HG03108 (cell line): ENCODE data around the gene NCMAP.
A peak's percentile ranks its signal among the peaks of the same experiment; 100 is the strongest.

ENCODE experiments used
- ATAC-seq: cut with Tn5 transposase; IDR thresholded peaks from one replicate; pipeline ENCODE4 v1.9.1; 2021; ENCODE audit warnings: moderate library complexity; ENCODE audit not compliant: unreplicated experiment

Gene NCMAP

DNA sequence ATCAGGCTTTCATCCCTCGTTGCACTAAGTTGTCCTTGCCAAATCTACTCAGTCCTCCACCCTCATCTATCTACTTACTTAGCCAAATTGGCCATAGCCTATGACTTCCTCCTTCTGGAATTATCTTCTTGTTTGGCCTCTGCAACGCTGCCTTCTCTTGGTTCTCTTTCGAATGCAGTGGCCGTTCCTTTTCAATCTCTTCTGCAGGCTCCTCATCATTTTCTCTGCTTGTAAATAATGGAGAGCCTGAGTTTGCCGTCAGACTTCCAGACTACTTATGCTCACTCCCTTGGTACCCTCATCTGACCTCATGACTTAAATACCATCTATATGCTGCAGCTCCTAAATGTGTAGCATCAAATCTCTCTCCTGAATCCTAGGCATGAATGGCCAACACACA, 64.8 kb downstream of the NCMAP start:
- ATAC-seq, result no peak

DNA sequence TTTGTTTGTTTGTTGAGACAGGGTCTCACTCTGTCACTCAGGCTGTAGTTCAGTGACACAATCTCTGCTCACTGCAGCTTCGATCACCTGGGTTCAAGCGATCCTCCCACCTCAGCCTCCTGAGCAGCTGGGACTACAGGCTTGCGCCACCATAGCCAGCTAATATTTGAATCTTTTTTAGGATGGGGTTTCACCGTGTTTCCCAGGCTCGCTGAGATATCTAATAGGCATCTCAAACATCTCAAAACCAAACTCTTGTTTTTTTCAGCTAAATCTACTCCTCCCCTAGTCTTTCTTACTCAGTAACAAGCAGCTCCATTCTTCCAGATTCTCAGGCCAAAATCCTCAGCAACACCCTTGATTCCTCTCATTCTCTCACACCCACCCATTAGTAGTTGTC, 65.2 kb downstream of the NCMAP start:
- no peak for ATAC-seq

DNA sequence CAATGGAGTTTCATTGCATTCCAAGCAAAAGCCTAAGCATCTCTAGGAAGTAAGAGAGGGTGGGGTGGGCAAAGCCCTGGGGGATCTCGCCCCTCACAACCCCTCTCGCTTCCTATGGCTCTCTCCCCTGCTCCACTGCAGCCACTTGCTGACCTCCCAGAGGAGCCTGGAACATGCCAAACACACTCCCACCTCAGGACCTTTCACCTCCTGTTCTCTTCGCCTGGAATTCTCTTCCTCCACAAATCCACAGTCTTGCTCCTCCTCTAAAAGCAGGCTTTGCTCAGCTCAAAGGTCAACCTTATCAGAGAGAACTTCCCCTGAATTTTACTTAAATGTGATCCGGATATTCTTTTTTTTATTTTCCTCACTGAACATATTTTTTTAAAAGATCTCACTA, 66.3 kb downstream of the NCMAP start:
- ATAC-seq, result no peak

DNA sequence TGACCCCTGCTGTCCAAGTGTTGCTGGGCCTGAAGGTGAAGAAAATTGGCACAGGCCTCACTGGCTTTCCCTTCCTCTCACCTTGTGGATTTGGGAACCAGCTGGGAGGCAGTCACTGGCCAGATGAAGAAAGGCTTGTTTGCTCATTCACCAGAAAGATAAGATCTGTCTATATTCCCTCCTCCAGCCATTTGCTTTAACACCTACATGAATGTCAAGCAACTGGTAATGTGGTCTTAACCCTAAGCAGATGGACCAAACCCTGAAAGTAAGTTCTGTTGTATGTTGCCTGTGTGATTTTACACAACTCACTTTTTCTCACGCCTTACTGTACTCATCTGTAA, 76.9 kb downstream of the NCMAP start:
- no peak for ATAC-seq

DNA sequence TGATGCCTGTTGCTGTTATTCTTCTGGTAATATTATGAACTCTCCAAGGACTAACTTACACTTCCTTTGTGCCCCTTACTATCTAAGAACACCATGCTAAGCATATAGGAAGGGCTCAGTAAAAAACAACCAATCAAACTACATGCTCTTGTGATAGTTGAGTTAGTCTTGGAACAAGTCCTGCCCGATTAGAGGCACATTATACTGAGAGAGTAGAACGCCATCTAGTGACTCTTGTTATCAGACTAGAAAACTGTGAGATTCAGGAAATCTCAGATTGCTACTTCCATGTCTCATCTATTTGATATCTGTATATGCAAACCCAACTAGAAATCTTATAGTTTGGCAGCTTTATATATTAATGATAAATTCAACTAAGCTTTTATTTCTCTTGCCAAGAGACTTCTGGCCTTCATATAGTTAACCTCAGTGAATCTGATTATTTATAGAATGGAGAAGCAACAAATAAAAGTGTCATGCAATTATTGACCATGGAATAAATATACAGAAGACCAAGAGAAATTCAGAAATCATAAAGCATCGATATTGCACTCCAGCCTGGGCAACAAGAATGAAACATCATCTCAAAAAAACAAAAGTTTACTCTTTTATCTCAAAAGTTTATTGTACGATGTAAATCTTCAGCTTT, 79.4 kb downstream of the NCMAP start:
- no peak for ATAC-seq

DNA sequence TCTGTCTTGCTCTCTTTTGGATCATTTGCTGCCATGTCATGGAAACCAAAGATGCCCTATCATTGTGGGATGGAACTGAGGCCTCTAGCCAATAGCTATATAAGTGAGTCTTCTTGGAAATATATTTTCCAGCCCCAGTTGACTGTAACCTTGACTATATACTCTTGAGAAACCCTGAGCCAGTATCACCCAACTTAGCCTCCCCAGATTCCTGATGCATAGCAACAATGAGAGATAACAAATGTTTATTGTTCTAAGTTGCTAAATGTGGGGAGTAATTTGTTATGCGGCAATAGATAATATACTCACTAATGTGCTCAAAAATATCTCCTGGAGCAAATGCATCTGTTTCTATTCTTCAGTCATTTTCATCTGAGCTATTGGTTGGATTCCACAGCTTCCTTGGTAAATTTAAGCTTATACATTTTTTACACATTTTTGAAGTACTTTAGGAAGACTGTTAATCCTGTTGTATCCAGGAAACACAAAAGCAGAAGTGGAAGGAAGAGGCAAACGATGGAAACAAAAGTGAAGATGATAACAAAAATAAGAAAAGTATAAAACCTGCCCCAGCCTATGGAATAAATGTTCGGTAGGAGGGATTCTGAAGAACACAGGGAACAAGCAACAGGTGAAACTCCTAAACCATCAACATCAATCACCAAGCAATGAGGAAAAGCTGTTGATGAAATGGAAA, 80.9 kb downstream of the NCMAP start:
- ATAC-seq, result no peak

DNA sequence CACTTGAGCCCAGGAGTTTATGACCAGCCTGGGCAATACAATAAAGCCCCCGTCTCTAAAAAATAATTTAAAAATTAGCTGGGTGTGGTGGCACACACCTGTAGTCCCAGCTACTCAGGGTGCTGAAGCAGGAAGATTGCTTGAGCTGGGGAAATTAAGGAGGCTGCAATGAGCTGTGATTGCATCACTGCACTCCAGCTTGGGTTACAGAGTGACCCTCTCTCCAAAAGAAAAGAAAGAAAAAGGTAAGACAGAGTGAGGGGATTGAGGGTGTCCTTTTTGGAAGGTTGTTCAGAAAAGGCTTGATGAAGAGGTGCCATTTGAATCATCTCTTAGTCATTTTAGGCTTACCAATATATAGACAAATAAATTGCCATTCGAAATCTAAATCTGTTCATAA, 83.2 kb downstream of the NCMAP start:
- ATAC-seq, result no peak

DNA sequence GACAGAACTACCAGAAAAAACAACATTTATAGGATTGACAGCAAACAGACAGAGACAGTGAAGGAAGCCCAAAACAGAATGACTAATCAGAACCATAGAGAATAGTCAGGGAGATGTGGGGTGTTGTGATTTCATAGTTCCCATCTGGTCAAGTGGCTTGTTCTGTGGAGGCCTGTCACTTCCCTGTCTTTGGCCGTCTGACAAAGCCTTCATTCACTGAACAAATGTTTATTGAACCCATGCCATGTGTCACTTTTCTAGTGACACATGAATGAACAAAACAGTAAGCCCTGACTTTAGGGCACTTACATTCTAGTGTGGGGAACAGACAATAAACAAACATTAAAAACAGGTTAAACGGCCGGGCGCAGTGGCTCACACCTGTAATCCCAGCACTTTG, 84.0 kb downstream of the NCMAP start:
- ATAC-seq, result no peak

DNA sequence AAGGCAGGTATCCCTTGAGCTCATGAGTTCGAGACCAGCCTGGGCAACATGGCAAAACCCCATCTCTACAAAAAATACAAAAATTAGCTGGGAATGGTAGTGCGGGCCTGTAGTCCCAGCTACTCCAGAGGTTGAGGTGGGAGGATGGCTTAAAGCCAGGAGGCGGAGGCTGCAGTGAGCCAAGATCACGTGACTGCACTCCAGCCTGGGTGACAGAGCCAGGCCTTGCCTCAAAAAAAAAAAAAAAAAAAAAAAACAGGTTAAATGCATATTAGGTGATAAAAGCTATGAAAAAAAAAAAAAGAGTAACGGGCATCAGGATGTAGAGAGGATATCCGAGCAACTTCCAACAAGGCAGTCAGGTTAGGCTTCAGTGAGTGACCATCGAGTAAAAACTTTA, 84.4 kb downstream of the NCMAP start:
- ATAC-seq, result no peak

DNA sequence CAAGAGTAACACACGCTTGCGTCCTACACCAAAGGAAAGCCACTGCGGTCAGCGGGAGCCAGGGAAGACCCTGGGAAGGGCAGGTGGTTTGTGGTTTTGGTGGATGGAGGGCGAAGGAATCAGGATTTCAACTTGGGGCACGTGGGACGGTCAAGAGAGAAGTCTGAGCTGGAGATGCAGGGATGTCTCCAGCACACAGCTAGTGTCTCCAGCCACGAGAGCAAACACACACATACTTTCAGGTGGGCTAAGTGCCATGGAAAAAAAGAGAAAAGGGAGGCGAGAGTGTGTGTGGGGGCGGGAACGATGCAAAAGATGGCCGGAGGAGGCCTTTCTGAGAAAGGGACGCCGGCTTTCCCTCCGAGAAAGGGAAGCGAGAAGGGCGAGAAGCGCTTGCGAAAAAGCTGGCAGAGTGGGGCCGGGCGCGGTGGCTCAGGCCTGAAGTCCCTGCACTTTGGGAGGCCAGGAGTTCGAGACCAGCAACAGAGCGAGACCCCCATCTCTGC, 85.8 kb downstream of the NCMAP start:
- no peak for ATAC-seq

DNA sequence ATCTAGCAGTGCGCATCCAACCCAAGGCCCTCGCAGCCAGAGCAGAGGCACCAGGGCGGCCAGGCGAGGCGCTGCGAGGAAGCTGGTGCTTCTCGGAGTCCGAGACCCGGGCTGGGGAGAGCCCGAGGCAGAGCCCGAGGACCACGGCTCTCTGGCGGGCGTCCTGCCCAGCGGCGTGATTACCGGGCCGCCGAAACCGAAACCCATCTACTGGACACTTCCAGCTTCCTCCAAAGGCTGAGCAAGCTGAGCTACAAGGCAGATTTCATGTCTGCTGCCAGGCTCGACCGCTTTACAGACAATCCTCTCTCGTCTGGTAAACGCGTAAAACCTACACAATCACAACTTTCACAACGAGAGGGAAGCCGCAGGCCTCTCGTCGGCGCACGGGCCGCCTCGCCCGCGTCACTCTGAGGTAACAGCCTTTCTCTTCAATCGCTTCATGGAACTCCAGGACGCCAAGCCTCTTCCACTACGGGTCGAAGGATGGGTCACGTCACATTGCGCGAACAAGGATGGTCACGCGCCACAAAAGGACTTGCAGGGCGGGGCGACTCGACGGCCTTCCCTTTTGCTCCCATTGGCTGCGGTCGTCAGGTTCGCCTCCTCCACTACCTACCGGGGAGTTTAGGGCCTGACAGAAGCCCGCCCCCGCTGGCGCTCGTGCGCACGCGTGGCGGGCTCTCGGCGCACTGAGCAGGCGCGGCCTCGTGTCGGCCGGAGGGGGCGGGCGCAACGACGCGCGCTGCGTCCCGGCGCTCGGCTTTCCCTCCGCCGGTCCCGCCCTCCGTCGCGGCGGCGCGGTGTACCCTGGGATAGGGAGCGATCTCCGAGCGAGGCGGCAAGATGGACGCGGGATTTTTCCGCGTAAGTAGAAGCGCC, 86.8 kb downstream of the NCMAP start, which contains the start of gene SRRM1:
Gene SRRM1 (plus strand): TSS at position 822 of the 882 bp plus-strand sequence. CDS start 25 bp downstream, at position 847.
- peak; percentile 87 for ATAC-seq

DNA sequence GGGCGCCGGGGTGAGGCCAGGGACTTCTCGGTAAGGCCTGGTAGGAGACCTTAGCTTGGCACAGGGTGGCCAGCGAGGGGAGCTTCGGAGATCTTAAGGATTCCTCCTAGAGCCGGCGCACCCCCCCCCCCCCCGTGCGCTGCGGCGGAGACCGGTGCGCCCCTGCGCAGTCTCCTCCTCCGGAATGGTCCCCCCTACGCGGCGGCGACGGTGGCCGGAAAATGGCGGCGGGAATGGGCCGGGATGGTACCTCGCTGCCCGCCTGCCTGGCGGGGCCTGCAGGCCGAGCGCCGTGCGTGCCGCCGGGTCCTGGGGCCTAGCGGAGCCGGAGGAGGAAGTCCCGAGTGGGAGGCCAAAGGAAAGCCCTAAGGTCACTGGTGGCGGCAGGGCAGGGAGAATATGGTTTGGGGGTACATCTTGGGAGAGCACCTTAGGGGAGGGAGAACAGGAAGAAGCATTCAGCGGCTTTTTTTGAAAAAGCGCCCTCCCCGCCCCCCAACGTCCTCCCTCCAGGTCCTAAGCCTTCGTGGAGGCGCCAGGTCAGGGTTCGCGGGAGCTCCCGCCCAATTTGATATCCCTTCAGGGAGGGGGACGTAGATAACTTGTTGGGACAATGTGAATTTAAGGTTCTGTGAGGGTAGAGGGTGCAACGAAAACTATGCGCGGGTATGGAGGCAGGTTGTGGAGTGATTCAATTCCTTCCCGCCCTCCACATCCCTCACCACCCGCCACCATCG, 87.6 kb downstream of the NCMAP start:
- peak; percentile 14 for ATAC-seq

DNA sequence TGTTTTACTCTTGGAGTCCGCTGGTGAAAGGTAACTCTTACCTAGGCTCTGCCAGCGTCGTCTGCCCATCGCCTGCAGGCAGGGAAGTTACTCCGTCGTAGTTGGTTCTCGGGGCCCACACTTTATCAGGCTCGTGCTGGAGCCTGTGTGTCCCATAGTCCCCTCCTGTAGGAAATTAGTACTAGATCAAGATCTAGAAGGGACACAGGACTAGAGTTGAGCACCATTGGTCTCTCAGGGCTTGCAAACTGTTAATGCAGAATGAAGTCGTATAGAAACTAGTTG, 88.2 kb downstream of the NCMAP start:
- ATAC-seq, result no peak

DNA sequence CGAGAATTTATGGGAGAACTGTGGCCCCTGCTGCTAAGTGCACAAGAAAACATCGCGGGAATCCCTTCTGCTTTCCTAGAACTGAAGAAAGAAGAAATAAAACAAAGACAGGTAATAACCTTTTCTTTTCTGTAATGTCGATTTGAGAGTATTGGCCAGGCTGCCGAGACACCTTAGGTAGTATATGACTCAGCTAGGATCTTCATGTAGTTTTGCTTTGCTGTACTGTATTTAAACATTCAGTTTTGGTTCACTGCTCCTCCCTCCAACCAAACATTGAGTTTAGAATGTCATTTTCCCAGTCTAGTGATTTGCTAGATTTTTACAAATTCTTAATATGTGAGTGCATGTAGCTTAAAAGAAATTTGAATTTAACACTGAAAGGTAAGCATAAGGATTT, 93.0 kb downstream of the NCMAP start:
- no peak for ATAC-seq

DNA sequence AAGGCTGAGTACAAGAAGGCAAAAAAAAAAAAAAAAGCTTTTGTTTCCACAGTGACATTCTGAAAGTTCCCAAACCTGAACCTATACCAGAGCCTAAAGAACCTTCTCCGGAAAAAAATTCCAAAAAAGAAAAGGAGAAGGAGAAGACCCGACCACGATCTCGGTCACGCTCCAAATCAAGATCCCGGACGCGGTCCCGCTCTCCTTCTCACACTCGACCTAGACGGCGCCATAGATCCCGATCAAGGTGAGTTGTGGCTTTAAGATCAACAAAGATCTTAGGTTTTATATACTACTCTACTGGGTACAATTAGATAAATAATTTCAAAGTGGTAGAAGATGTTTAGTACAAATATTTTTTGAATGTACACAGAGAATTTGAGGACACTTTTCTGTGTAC, 96.5 kb downstream of the NCMAP start:
- ATAC-seq, result no peak

DNA sequence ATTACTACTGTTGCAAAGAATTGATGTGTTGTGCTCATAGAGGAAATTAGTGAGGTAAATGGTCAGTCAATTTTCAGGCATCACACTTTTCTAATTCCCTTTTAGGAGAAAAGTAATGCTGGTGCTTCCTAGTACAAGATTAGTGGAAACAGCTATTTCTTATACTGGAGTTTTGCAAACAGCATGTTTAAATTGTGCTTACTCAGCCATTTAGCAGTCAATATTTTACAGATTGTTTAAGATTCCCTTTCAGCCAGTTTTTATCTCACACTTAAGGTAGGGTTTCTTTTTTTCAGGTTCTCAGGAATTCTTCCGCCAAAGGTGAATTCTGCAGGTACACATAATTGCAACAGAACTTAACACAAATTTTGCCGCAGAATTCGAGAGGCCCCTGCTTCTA, 98.1 kb downstream of the NCMAP start:
- no peak for ATAC-seq

DNA sequence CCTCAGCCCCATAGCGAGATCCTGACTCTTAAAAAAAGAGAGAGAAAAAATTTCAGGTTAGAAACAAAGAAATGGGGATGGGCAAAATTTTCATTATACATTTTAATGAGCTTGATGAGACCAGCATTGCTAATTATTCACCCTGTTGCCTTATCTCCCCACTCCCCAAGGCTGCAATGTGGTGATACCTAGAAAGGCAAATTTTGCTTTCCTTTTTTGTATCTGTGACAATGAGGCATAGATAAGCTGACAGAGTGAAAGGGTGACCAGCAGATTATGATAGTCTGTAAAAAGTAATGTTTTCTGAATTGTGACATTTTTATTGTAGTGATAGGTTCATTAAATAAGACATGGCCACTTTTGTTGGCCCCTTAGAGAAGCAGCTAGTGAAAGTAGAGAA, 100.2 kb downstream of the NCMAP start:
- ATAC-seq, result no peak

DNA sequence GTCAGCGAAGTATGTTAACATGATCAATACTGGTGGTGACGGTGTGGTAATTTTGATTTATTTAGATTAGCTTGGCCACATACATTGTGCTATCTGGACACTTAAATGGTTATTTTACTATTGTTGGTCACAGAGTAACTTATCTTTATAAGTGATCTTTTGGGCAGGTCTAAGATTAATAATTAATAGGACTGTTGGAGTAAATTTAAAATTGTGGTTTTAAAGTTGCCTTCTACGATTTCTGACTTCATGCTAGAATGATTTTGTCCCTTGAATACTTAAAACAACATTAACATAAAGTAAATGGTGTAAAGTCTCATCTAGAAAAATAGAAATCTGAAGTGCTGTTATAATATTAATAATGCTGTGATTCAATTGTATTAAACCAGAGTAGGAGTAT, 101.9 kb downstream of the NCMAP start:
- ATAC-seq, result no peak
